ENCODE results near the gene DZIP1L.
A peak's percentile ranks its signal among the peaks of the same experiment; 100 is the strongest.

DZIP1L gene

DNA sequence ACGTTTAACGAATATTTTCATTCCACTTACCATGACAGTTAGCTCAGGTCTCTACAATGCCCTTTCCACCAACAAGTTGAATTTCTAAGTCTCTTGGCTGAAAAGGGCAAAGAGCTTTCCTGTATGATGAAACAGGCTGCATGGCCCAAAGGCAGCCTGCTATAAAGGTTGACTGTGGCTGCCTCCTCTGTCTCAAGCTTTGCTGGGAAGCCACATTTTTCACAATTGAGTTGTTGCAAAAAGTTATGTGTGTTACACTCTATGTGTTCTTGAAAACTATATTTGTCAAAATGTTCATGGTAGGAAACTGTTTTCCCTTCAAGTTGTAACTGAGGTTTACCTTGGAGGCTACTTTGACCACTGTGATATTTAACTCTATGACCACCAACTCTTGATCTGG lies 49.5 kb downstream of the DZIP1L start:
- TF ChIP-seq, protein P1, sequence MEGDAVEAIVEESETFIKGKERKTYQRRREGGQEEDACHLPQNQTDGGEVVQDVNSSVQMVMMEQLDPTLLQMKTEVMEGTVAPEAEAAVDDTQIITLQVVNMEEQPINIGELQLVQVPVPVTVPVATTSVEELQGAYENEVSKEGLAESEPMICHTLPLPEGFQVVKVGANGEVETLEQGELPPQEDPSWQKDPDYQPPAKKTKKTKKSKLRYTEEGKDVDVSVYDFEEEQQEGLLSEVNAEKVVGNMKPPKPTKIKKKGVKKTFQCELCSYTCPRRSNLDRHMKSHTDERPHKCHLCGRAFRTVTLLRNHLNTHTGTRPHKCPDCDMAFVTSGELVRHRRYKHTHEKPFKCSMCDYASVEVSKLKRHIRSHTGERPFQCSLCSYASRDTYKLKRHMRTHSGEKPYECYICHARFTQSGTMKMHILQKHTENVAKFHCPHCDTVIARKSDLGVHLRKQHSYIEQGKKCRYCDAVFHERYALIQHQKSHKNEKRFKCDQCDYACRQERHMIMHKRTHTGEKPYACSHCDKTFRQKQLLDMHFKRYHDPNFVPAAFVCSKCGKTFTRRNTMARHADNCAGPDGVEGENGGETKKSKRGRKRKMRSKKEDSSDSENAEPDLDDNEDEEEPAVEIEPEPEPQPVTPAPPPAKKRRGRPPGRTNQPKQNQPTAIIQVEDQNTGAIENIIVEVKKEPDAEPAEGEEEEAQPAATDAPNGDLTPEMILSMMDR (IDR thresholded peaks at IDR 0.05; ENCODE audit: low read depth, low read length, missing control alignments), result no peak
- in situ Hi-C loops (cut with HindIII; ENCODE audit: low pct_ligation_motif_present, low sequenced_read_pairs), result no loop called here
- no peak for DNase-seq
- Histone ChIP-seq H3K36me3 (replicated peaks) (peaks cover 52% of the 10 kb centered on the region), H3K27me3 (replicated peaks) (no peaks in the 10 kb centered on the region), H3K4me3 (ENCODE audit: low read depth, low read length) (no peak overlapping the region), H3K27ac (no peak overlapping the region)

DNA sequence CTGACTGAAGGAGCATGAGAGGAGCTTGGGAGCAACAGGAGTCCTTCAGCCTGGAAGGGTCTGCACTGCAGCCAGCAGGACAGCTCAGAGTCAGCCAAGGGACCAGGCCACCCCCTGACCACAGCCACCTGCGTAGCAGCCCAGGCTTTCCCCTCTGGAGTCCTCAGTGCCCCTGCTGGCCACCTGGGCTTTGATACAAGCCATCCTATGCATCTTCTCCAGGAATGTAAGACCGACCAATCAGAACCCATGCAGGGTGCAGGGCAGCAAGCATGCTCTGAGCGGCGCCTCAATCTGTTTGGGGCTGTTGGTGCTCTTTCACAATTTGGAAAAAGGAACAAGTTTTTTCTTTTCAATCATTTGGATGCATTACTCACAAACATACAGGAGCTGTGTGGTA lies 52.0 kb downstream of the DZIP1L start:
- in situ Hi-C loops (cut with HindIII; ENCODE audit: low pct_ligation_motif_present, low sequenced_read_pairs), result no loop called here
- H3K27ac ChIP-seq, result no peak overlapping the region
- H3K27me3 ChIP-seq (replicated peaks), result no peaks in the 10 kb centered on the region

DNA sequence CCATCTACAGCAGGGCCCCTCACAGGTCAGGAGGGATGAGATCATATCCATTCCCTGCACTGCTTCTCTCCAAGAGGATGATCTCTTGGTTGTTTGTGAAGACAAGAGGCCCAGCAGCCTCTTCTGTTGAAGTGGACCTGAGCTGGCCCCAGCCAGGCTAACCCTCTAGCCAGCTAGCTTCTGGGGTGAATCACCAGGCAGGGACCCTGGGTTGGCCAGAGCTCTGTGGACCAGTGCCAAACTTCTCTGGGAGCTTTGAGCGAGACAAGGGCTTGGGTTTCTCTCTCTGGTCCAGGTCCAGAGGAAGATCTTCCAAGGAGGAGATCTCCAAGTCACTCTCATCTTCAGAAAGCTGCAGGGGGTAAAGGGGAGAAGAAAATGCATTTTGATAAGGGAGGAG lies 52.8 kb downstream of the DZIP1L start:
- in situ Hi-C loops (cut with HindIII; ENCODE audit: low pct_ligation_motif_present, low sequenced_read_pairs), result no loop called here
- Histone ChIP-seq H3K27me3 (replicated peaks) (no peaks in the 10 kb centered on the region), H3K27ac (no peak overlapping the region), H3K36me3 (replicated peaks) (peaks cover 42% of the 10 kb centered on the region), H3K4me3 (ENCODE audit: low read depth, low read length) (no peak overlapping the region)
- TF ChIP-seq, protein P1 (IDR thresholded peaks at IDR 0.05; ENCODE audit: low read depth, low read length, missing control alignments), result no peak
- peak; percentile 55 for DNase-seq

More for the DNA sequence above, 52.0 kb downstream of the DZIP1L start:
- H3K4me3 ChIP-seq (ENCODE audit: low read depth, low read length), result no peak overlapping the region
- TF ChIP-seq, protein P1 (IDR thresholded peaks at IDR 0.05; ENCODE audit: low read depth, low read length, missing control alignments), result no peak
- DNase-seq, result no peak
- peaks cover 50% of the 10 kb centered on the region for H3K36me3 ChIP-seq (replicated peaks)

DNA sequence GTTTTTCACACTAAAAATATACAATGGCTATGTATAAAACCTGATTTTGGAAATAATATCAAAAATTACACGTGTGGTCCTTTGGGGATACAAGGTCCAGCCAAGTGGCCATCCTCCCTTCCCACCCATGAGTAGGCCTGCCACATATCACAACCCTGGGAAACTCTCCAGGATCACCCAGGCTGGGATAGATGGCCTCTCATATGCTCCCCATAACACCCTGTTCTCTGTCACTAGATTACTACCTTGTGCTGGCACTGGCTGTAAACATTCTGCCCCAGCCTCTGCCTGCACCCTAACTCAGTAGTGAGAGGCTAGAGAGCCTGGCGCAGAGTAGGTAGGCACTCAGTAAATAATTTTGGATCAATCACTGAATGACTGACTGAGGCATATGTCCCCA lies 53.4 kb downstream of the DZIP1L start:
- no peak overlapping the region for H3K4me3 ChIP-seq (ENCODE audit: low read depth, low read length)
- H3K27ac ChIP-seq, result no peak overlapping the region
- DNase-seq, result no peak
- TF ChIP-seq, protein P1 (IDR thresholded peaks at IDR 0.05; ENCODE audit: low read depth, low read length, missing control alignments), result no peak
- in situ Hi-C loops (cut with HindIII; ENCODE audit: low pct_ligation_motif_present, low sequenced_read_pairs), result no loop called here
- no peaks in the 10 kb centered on the region for H3K27me3 ChIP-seq (replicated peaks)
- H3K36me3 ChIP-seq (replicated peaks), result peaks cover 38% of the 10 kb centered on the region

DNA sequence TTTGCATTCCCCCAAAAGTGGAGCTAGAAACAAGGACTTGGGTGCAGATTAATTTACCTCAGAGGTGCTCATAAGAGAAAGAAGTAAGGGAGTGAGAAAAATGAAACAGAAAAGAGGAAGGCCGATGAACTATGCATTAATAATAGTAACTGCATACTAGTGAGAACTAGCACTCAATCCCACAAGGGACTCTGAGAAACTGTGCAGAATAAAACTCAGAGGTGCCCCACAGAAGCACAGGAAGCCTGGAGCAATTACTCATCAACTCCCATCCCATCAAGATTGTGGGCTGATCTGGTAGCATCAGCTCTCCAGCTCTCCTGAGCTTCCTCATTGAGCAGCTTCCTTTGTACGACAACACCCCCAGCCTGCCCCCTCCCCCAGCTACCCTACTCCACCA lies 54.6 kb downstream of the DZIP1L start:
- TF ChIP-seq, protein P1 (IDR thresholded peaks at IDR 0.05; ENCODE audit: low read depth, low read length, missing control alignments), result no peak
- H3K36me3 ChIP-seq (replicated peaks), result peaks cover 30% of the 10 kb centered on the region
- H3K4me3 ChIP-seq (ENCODE audit: low read depth, low read length), result no peak overlapping the region
- H3K27me3 ChIP-seq (replicated peaks), result no peaks in the 10 kb centered on the region
- peak; percentile 23 for DNase-seq
- in situ Hi-C loops (cut with HindIII; ENCODE audit: low pct_ligation_motif_present, low sequenced_read_pairs), result no loop called here
- no peak overlapping the region for H3K27ac ChIP-seq

DNA sequence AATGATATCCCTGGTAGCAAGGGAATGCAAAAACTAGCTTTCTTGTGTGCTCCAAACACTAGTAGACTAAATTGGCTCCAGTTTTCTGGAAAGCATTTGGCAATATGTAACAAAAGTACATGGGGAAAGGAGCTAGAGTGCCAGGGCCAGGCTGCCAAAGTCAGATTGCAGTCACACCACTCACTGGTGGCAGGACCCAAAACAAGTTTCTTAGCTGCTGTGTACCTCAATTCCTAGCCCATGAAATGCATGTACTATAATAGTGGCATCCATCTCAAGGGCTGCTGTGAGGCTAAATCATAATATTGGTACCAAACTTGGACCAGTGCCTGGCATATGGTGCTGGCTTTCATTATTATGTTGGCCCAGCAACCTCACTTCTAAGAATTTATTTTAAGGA lies 56.1 kb downstream of the DZIP1L start:
- TF ChIP-seq, protein P1 (IDR thresholded peaks at IDR 0.05; ENCODE audit: low read depth, low read length, missing control alignments), result no peak
- DNase-seq, result no peak
- in situ Hi-C loops (cut with HindIII; ENCODE audit: low pct_ligation_motif_present, low sequenced_read_pairs), result no loop called here
- no peak overlapping the region for H3K4me3 ChIP-seq (ENCODE audit: low read depth, low read length)
- peaks cover 18% of the 10 kb centered on the region for H3K36me3 ChIP-seq (replicated peaks)
- H3K27me3 ChIP-seq (replicated peaks), result no peaks in the 10 kb centered on the region
- H3K27ac ChIP-seq, result no peak overlapping the region

Measured in brain microvascular endothelial cell (primary cell).